GM23338 (cell line): ENCODE results near the gene TPD52L2. TPM values are rescaled to one million over a fixed set of nuclear protein-coding genes. Genes with fewer than 3 reads are reported as not detected.

ENCODE experiments used
- ATAC-seq: fragments of 200-7000 bp; cut with Tn5 transposase; 3 replicates; pipeline ENCODE4 v1.9.1; 2020
- DNase-seq: peaks from one replicate; pipeline ENCODE4 v3.0.0-alpha.2; 2015; ENCODE audit warnings: low spot score
- H2AFZ ChIP-seq: fragments of 200-600 bp; sonication (generic); 2 replicates; pipeline ENCODE4 v1.8.0; 2016; ENCODE audit warnings: antibody characterized with exemption, mild to moderate bottlenecking, moderate library complexity
- H3F3A ChIP-seq: fragments of 200-600 bp; sonication (generic); replicated peaks from 2 replicates; pipeline ENCODE4 v1.8.0; 2017; ENCODE audit warnings: antibody characterized with exemption, mixed run types, low read depth
- H3K27ac ChIP-seq: fragments of 200-600 bp; sonication (generic); 2 replicates; pipeline ENCODE4 v1.6.1; 2016; ENCODE audit warnings: low read depth
- H3K27me3 ChIP-seq: fragments of 200-600 bp; sonication (generic); 2 replicates; pipeline ENCODE4 v1.8.0; 2016; ENCODE audit warnings: mild to moderate bottlenecking, mixed run types, moderate library complexity; ENCODE audit not compliant: insufficient read depth
- H3K36me3 ChIP-seq: fragments of 200-600 bp; sonication (generic); 2 replicates; pipeline ENCODE4 v1.8.0; 2016; ENCODE audit warnings: mild to moderate bottlenecking; ENCODE audit not compliant: insufficient read depth
- H3K4me1 ChIP-seq: fragments of 200-600 bp; sonication (generic); 2 replicates; pipeline ENCODE4 v1.8.0; 2016; ENCODE audit warnings: mild to moderate bottlenecking, moderate library complexity; ENCODE audit not compliant: insufficient read depth
- H3K4me2 ChIP-seq: fragments of 200-600 bp; sonication (generic); 2 replicates; pipeline ENCODE4 v1.7.1; 2017; ENCODE audit warnings: mixed run types
- H3K4me3 ChIP-seq: fragments of 200-600 bp; sonication (generic); 2 replicates; pipeline ENCODE4 v1.6.1; 2016; ENCODE audit warnings: mixed run types
- H3K79me2 ChIP-seq: fragments of 200-600 bp; sonication (generic); replicated peaks from 2 replicates; pipeline ENCODE4 v1.8.0; 2017; ENCODE audit warnings: mild to moderate bottlenecking; ENCODE audit not compliant: insufficient read depth
- H3K9me2 ChIP-seq: fragments of 200-600 bp; sonication (generic); 2 replicates; pipeline ENCODE4 v1.8.0; 2017; ENCODE audit not compliant: insufficient read depth
- H4K20me1 ChIP-seq: fragments of 200-600 bp; sonication (generic); replicated peaks from 2 replicates; pipeline ENCODE4 v1.8.0; 2017; ENCODE audit warnings: mild to moderate bottlenecking; ENCODE audit not compliant: insufficient read depth
- H3K27ac Mint-ChIP-seq: 2 replicates; pipeline ENCODE4 v1.8.0; 2020; ENCODE audit warnings: inconsistent platforms, mild to moderate bottlenecking, moderate library complexity, mixed read lengths
- H3K27me3 Mint-ChIP-seq: 3 replicates; pipeline ENCODE4 v1.8.0; 2022; ENCODE audit warnings: low read depth, mild to moderate bottlenecking, moderate library complexity, mixed read lengths, inconsistent platforms; ENCODE audit not compliant: insufficient read depth, poor library complexity
- H3K36me3 Mint-ChIP-seq: 3 replicates; pipeline ENCODE4 v1.8.0; 2021; ENCODE audit warnings: low read depth, mild to moderate bottlenecking, inconsistent platforms, moderate library complexity, mixed read lengths
- H3K4me1 Mint-ChIP-seq: 3 replicates; pipeline ENCODE4 v1.8.0; 2020; ENCODE audit warnings: mild to moderate bottlenecking, inconsistent platforms, mixed read lengths
- H3K4me3 Mint-ChIP-seq: 3 replicates; pipeline ENCODE4 v1.8.0; 2021; ENCODE audit warnings: moderate library complexity, mild to moderate bottlenecking, inconsistent platforms, mixed read lengths
- H3K9me3 Mint-ChIP-seq: 3 replicates; pipeline ENCODE4 v1.8.0; 2020; ENCODE audit warnings: moderate library complexity, mild to moderate bottlenecking, inconsistent platforms, mixed read lengths
- CREB1 ChIP-seq: fragments of 250-450 bp; sonication (Bioruptor Pico); IDR thresholded peaks from 2 replicates; pipeline ENCODE4 v1.5.0; 2020; ENCODE audit warnings: low read depth, mild to moderate bottlenecking, moderate library complexity
- EZH2 ChIP-seq: fragments of 200-600 bp; sonication (generic); IDR thresholded peaks from one replicate; pipeline ENCODE4 v1.8.0; 2017; ENCODE audit warnings: antibody characterized with exemption, mild to moderate bottlenecking, low read depth; ENCODE audit not compliant: unreplicated experiment
- EZH2phosphoT487 ChIP-seq: fragments of 200-600 bp; sonication (generic); IDR thresholded peaks from one replicate; pipeline ENCODE4 v1.8.1; 2018; ENCODE audit warnings: antibody characterized with exemption; ENCODE audit not compliant: unreplicated experiment
- JUNB ChIP-seq: IDR thresholded peaks from one replicate; pipeline ENCODE4 v1.6.1; 2016; ENCODE audit warnings: antibody characterized with exemption; ENCODE audit not compliant: unreplicated experiment
- NANOG ChIP-seq: IDR thresholded peaks from 2 replicates; pipeline ENCODE4 v1.6.1; 2016; ENCODE audit warnings: antibody characterized with exemption, borderline replicate concordance
- POLR2AphosphoS5 ChIP-seq: IDR thresholded peaks from 2 replicates; pipeline ENCODE4 v1.6.1; 2016; ENCODE audit warnings: antibody characterized with exemption, low read depth
- STAT1 ChIP-seq: IDR thresholded peaks from one replicate; pipeline ENCODE4 v1.6.1; 2016; ENCODE audit warnings: antibody characterized with exemption; ENCODE audit not compliant: unreplicated experiment
- ZNF114 ChIP-seq: fragments of 250-450 bp; sonication (Bioruptor Pico); IDR thresholded peaks from 2 replicates; pipeline ENCODE4 v1.5.0; 2020; ENCODE audit warnings: mild to moderate bottlenecking, moderate library complexity
- ZNF331 ChIP-seq: fragments of 250-450 bp; sonication (Bioruptor Pico); IDR thresholded peaks from 2 replicates; pipeline ENCODE4 v1.5.0; 2020; ENCODE audit warnings: low read depth, mild to moderate bottlenecking, moderate library complexity
- polyA plus RNA-seq: library from polyadenylated mRNA; unstranded; fragments of >200 nt; fragmentation: Nextera tagmentation; extraction: Ambion mirVana; gene quantifications from 2 replicates; pipeline ENCODE4 v1.2.1, GENCODE V29; 2016
- total RNA-seq: library from RNA; depleted of rRNA; stranded (reverse); fragments of >200 nt; shearing (Covaris generic); gene quantifications from 2 replicates; pipeline ENCODE4 v1.2.3, GENCODE V29; 2014
- TF ChIP-seq, protein P1 (sequence below), 2 experiments: fragments of 200-600 bp in 1 of 2; sonication (generic) in 1 of 2; conservative IDR thresholded peaks; 2 replicates each; pipeline versions ENCODE4 v1.5.1 to v1.6.1; 2016 to 2017; ENCODE audit warnings: antibody characterized with exemption in 2 of 2, low read depth in 2 of 2, mild to moderate bottlenecking in 2 of 2, moderate library complexity in 1 of 2
- TF ChIP-seq, protein P2 (sequence below): IDR thresholded peaks from one replicate; pipeline ENCODE4 v1.6.1; 2018; ENCODE audit warnings: antibody characterized with exemption; ENCODE audit not compliant: unreplicated experiment
- TF ChIP-seq, protein P3 (sequence below): fragments of 250-450 bp; sonication (Bioruptor Pico); IDR thresholded peaks from 2 replicates; pipeline ENCODE4 v1.5.0; 2020; ENCODE audit warnings: mild to moderate bottlenecking, moderate library complexity
- TF ChIP-seq, protein P4 (sequence below): IDR thresholded peaks from 2 replicates; pipeline ENCODE4 v1.6.1; 2016; ENCODE audit warnings: antibody characterized with exemption

TPD52L2 gene
- total and polyA plus RNA-seq, 2 experiments from 2014 or later, result 40.2 to 103 TPM

DNA sequence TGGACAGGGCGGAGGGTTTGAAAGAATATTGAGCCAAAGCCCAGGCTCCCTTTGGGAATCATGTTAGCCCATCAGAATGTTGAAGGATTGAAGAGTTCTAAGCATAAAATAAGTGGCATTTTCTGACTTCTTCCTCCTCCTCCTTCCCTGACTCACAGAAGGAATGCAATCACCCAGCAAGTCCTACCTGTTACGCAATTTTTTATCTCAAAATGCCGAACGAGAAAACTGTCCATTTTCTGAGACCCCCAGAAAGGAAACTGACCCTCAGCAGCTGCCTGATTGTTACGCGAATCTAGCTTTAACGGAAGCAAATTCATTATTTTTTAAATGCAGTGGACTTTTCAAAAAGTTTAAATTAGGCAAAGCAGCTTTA, 25.1 kb downstream of the TPD52L2 start:
- Histone ChIP-seq H2AFZ (no peak overlapping the region), H3K79me2 (peaks cover 5% of the 10 kb centered on the region; the same call in 1 of the 2 replicates), H3K9me2 (no peaks in the 10 kb centered on the region), H4K20me1 (peaks cover 17% of the 10 kb centered on the region; the same call in 1 of the 2 replicates), H3K4me3 (no peak overlapping the region), H3K36me3 (peaks cover 6% of the 10 kb centered on the region; the same call in 1 of the 2 replicates), H3K27ac (0 out of 2 replicates have a peak overlapping the region, but pooled peaks have one; percentile 39), H3K4me1 (0 out of 2 replicates have a peak, but pooled peaks cover 5% of the 10 kb centered on the region), H3F3A (peaks cover 26% of the 10 kb centered on the region), H3K4me2 (no peak overlapping the region), H3K27me3 (no peaks in the 10 kb centered on the region)
- ATAC-seq (no peak), DNase-seq (no peak)
- peaks cover 3% of the 10 kb centered on the region for H3K4me1 Mint-ChIP-seq
- H3K4me3 Mint-ChIP-seq, result no peak overlapping the region
- H3K36me3 Mint-ChIP-seq, result peaks cover 36% of the 10 kb centered on the region
- H3K27me3 Mint-ChIP-seq, result peaks cover 11% of the 10 kb centered on the region
- TF ChIP-seq CREB1 (CRISPR knock-in tag) (no peak), JUNB (no peak), POLR2AphosphoS5 (no peak), EZH2 (no peak), ZNF331 (CRISPR knock-in tag) (no peak), EZH2phosphoT487 (no peak), STAT1 (no peak), NANOG (no peak), ZNF114 (no peak)
- TF ChIP-seq, protein P1, sequence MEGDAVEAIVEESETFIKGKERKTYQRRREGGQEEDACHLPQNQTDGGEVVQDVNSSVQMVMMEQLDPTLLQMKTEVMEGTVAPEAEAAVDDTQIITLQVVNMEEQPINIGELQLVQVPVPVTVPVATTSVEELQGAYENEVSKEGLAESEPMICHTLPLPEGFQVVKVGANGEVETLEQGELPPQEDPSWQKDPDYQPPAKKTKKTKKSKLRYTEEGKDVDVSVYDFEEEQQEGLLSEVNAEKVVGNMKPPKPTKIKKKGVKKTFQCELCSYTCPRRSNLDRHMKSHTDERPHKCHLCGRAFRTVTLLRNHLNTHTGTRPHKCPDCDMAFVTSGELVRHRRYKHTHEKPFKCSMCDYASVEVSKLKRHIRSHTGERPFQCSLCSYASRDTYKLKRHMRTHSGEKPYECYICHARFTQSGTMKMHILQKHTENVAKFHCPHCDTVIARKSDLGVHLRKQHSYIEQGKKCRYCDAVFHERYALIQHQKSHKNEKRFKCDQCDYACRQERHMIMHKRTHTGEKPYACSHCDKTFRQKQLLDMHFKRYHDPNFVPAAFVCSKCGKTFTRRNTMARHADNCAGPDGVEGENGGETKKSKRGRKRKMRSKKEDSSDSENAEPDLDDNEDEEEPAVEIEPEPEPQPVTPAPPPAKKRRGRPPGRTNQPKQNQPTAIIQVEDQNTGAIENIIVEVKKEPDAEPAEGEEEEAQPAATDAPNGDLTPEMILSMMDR (conservative IDR thresholded peaks at IDR 0.05; ENCODE audit: low read depth in 2 of 2), result no peak
- TF ChIP-seq, protein P2, sequence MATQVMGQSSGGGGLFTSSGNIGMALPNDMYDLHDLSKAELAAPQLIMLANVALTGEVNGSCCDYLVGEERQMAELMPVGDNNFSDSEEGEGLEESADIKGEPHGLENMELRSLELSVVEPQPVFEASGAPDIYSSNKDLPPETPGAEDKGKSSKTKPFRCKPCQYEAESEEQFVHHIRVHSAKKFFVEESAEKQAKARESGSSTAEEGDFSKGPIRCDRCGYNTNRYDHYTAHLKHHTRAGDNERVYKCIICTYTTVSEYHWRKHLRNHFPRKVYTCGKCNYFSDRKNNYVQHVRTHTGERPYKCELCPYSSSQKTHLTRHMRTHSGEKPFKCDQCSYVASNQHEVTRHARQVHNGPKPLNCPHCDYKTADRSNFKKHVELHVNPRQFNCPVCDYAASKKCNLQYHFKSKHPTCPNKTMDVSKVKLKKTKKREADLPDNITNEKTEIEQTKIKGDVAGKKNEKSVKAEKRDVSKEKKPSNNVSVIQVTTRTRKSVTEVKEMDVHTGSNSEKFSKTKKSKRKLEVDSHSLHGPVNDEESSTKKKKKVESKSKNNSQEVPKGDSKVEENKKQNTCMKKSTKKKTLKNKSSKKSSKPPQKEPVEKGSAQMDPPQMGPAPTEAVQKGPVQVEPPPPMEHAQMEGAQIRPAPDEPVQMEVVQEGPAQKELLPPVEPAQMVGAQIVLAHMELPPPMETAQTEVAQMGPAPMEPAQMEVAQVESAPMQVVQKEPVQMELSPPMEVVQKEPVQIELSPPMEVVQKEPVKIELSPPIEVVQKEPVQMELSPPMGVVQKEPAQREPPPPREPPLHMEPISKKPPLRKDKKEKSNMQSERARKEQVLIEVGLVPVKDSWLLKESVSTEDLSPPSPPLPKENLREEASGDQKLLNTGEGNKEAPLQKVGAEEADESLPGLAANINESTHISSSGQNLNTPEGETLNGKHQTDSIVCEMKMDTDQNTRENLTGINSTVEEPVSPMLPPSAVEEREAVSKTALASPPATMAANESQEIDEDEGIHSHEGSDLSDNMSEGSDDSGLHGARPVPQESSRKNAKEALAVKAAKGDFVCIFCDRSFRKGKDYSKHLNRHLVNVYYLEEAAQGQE, result no peak
- TF ChIP-seq, protein P3, sequence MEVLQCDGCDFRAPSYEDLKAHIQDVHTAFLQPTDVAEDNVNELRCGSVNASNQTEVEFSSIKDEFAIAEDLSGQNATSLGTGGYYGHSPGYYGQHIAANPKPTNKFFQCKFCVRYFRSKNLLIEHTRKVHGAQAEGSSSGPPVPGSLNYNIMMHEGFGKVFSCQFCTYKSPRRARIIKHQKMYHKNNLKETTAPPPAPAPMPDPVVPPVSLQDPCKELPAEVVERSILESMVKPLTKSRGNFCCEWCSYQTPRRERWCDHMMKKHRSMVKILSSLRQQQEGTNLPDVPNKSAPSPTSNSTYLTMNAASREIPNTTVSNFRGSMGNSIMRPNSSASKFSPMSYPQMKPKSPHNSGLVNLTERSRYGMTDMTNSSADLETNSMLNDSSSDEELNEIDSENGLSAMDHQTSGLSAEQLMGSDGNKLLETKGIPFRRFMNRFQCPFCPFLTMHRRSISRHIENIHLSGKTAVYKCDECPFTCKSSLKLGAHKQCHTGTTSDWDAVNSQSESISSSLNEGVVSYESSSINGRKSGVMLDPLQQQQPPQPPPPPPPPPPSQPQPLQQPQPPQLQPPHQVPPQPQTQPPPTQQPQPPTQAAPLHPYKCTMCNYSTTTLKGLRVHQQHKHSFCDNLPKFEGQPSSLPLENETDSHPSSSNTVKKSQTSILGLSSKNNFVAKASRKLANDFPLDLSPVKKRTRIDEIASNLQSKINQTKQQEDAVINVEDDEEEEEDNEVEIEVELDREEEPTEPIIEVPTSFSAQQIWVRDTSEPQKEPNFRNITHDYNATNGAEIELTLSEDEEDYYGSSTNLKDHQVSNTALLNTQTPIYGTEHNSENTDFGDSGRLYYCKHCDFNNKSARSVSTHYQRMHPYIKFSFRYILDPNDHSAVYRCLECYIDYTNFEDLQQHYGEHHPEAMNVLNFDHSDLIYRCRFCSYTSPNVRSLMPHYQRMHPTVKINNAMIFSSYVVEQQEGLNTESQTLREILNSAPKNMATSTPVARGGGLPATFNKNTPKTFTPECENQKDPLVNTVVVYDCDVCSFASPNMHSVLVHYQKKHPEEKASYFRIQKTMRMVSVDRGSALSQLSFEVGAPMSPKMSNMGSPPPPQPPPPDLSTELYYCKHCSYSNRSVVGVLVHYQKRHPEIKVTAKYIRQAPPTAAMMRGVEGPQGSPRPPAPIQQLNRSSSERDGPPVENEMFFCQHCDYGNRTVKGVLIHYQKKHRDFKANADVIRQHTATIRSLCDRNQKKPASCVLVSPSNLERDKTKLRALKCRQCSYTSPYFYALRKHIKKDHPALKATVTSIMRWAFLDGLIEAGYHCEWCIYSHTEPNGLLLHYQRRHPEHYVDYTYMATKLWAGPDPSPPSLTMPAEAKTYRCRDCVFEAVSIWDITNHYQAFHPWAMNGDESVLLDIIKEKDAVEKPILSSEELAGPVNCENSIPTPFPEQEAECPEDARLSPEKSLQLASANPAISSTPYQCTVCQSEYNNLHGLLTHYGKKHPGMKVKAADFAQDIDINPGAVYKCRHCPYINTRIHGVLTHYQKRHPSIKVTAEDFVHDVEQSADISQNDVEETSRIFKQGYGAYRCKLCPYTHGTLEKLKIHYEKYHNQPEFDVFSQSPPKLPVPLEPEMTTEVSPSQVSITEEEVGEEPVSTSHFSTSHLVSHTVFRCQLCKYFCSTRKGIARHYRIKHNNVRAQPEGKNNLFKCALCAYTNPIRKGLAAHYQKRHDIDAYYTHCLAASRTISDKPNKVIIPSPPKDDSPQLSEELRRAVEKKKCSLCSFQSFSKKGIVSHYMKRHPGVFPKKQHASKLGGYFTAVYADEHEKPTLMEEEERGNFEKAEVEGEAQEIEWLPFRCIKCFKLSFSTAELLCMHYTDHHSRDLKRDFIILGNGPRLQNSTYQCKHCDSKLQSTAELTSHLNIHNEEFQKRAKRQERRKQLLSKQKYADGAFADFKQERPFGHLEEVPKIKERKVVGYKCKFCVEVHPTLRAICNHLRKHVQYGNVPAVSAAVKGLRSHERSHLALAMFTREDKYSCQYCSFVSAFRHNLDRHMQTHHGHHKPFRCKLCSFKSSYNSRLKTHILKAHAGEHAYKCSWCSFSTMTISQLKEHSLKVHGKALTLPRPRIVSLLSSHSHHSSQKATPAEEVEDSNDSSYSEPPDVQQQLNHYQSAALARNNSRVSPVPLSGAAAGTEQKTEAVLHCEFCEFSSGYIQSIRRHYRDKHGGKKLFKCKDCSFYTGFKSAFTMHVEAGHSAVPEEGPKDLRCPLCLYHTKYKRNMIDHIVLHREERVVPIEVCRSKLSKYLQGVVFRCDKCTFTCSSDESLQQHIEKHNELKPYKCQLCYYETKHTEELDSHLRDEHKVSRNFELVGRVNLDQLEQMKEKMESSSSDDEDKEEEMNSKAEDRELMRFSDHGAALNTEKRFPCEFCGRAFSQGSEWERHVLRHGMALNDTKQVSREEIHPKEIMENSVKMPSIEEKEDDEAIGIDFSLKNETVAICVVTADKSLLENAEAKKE, result no peak
- TF ChIP-seq, protein P4, sequence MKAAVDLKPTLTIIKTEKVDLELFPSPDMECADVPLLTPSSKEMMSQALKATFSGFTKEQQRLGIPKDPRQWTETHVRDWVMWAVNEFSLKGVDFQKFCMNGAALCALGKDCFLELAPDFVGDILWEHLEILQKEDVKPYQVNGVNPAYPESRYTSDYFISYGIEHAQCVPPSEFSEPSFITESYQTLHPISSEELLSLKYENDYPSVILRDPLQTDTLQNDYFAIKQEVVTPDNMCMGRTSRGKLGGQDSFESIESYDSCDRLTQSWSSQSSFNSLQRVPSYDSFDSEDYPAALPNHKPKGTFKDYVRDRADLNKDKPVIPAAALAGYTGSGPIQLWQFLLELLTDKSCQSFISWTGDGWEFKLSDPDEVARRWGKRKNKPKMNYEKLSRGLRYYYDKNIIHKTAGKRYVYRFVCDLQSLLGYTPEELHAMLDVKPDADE, result no peak
- no peak overlapping the region for H3K27ac Mint-ChIP-seq
- H3K9me3 Mint-ChIP-seq, result no peaks in the 10 kb centered on the region
